ENCODE measurements around the gene ZC3H18. TPM values are rescaled to one million over a fixed set of nuclear protein-coding genes. Genes with fewer than 3 reads are reported as not detected.

ZC3H18 gene
- total RNA-seq, 2 donors from 2014 or later: 23.2 to 29.1 TPM

DNA sequence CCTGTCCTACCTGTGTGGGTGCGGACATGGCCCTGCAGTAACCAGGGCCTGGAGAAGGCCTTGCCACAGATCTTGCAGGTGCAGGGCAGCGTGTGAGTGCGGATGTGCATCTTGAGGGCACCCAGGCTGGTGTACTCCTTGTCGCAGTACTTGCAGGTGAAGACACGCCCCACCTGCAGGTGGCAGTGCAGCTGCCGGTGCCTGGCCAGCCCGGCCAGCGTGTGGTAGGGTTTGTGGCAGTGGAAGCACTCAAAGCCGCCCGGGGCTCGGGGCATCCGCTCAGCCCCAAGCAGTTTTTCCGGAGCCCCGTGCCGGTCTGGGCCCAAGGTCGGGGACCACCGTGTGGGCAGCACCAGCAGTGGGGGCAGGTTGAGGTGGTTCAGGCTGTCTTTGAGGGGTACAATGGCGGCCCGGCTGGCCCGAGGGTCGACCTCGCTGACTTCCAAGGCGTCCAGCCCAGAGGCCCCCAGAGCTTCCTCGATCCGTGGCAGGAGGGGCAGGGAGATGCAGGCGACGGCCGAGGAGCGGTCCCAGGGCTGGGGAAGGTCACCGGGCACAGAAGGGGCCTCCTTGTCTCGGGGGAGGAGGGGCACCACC lies 111.0 kb downstream of the ZC3H18 start:
- intact Hi-C loops (cut with DNase I): no loop called here
- DNase-seq (ENCODE audit: low spot score): peak; percentile 81

Other genes starting within 250 kb of the ZC3H18 start
- gene ZNF469, start 187.4 kb upstream of the ZC3H18 start, total RNA-seq: 1 to 10 TPM; 2.9 to 6.2 TPM
- 1 to 10 TPM; 4.0 to 4.3 TPM for gene ZFPM1, start 117.1 kb upstream of the ZC3H18 start, total RNA-seq
- not detected for gene IL17C, start 68.2 kb downstream of the ZC3H18 start, total RNA-seq
- gene CYBA, start 80.7 kb downstream of the ZC3H18 start, total RNA-seq: 100 to 1,000 TPM in 1 of 2 donors, 10 to 100 TPM in 1; 71.4 to 168 TPM
- gene MVD, start 92.7 kb downstream of the ZC3H18 start, total RNA-seq: 10 to 100 TPM; 21.6 to 22.6 TPM
- under 1 TPM; 0.43 to 0.56 TPM for gene SNAI3, start 116.1 kb downstream of the ZC3H18 start, total RNA-seq
- 10 to 100 TPM; 16.8 to 19.0 TPM for gene RNF166, start 136.0 kb downstream of the ZC3H18 start, total RNA-seq
- gene CTU2, start 136.1 kb downstream of the ZC3H18 start, total RNA-seq: 10 to 100 TPM; 17.2 to 20.4 TPM
- 100 to 1,000 TPM in 1 of 2 donors, 10 to 100 TPM in 1; 99.3 to 103 TPM for gene PIEZO1, start 214.8 kb downstream of the ZC3H18 start, total RNA-seq
- 1 to 10 TPM in 1 of 2 donors, under 1 TPM in 1; 0.57 to 2.0 TPM for gene CDT1, start 233.4 kb downstream of the ZC3H18 start, total RNA-seq
- gene APRT, start 241.5 kb downstream of the ZC3H18 start, total RNA-seq: 10 to 100 TPM; 73.1 to 92.8 TPM

Data from posterior vena cava (tissue), 2 donors.